ENCODE data around the gene RAB15.
"Not testable (repeated sequence)": the region's sequence is repeated elsewhere in the genome, so short reads cannot be mapped to it uniquely, and the experiment has no call there.

DNA sequence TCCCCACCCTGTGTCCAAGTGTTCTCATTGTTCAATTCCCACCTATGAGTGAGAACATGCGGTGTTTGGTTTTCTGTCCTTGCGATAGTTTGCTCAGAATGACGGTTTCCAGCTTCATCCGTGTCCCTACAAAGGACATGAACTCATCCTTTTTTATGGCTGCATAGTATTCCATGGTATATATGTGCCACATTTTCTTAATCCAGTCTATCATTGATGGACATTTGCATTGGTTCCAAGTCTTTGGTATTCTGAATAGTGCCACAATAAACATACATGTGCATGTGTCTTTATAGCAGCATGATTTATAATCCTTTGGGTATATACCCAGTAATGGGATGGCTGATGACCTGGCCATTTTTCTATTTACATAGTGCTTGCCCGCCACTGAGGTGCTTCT lies 58.7 kb downstream of the RAB15 start:
- TF ChIP-seq, protein P1, sequence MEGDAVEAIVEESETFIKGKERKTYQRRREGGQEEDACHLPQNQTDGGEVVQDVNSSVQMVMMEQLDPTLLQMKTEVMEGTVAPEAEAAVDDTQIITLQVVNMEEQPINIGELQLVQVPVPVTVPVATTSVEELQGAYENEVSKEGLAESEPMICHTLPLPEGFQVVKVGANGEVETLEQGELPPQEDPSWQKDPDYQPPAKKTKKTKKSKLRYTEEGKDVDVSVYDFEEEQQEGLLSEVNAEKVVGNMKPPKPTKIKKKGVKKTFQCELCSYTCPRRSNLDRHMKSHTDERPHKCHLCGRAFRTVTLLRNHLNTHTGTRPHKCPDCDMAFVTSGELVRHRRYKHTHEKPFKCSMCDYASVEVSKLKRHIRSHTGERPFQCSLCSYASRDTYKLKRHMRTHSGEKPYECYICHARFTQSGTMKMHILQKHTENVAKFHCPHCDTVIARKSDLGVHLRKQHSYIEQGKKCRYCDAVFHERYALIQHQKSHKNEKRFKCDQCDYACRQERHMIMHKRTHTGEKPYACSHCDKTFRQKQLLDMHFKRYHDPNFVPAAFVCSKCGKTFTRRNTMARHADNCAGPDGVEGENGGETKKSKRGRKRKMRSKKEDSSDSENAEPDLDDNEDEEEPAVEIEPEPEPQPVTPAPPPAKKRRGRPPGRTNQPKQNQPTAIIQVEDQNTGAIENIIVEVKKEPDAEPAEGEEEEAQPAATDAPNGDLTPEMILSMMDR (IDR thresholded peaks at IDR 0.05) = not testable (repeated sequence)
- not testable (repeated sequence) for TF ChIP-seq POLR2A, POLR2AphosphoS5 (IDR thresholded peaks at IDR 0.05)

Data from breast epithelium (tissue), 3 donors.